HG03460 (cell line): ENCODE data around the gene KCNQ1OT1.

Experiments
- ATAC-seq: cut with Tn5 transposase; IDR thresholded peaks from one replicate; pipeline ENCODE4 v1.9.1; 2021; ENCODE audit not compliant: unreplicated experiment

The KCNQ1OT1 gene

DNA sequence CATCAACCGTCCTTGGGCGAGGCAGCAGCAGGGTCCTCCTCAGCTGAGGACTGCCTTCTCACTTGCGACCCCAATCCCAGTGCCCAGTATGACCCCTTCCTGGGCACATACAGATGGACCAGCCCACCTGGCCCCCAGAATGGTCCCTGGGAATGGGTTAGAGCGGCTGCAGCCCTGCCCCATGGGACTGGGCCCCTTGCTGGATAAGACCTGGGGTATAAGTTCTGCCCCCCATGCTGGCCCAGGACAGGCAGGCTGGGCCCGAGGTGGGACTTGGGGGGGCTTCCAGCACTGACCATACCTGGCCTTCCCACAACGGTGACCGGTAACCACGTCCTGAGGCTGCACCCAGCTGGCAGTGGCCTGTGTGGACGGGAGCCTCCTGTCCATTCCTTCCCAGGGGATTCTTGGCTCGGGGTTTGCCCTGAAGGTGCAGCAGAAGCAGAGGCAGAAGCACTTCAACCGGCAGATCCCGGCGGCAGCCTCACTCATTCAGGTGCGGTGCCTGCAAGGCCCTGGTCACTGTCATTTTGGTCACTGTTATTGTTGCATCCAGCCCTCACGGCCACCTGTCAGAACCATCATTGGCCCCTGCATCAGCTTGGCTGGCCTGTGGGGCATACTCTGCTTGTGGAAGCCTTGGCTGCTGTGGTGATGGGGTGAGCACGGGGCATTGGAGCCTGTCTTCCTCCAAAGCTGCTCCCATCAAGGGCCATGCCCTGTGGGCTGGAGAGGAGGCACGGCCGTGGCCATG, 114.8 kb downstream of the KCNQ1OT1 start:
- no peak for ATAC-seq

DNA sequence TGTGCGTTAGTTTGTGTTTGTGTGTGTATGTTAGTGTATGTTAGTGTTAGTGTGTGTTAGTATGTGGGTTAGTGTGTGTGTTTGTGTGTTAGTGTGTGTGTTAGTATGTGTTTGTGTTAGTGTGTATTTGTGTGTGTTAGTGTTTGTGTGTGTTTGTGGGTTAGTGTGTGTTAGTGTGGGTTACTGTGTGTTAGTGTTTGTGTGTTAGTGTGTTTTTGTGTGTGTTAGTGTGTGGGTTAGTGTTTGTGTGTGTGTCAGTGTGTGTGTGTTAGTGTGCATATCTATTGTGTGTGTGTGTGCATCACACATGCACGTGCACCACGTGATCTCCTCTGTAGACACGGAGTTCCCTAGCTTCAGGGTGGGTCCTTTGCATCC, 115.4 kb downstream of the KCNQ1OT1 start:
- ATAC-seq = no peak

DNA sequence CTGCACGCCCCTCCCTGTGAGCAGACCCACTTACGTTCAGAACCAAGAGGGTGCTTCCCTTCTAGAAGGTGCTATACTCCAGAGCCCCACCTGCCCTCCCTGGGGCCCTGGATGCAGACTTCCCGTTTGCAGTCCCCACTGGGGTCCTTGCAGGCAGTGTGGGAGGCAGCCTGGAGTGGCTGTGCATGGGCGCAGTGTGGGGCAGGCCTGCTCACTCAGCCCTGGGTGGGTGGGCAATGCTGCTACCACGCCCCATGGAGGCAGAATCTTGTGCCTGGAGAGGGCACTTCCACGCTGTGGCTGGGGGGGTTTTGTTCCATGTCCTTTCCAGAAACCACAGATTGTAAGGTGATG, 116.2 kb downstream of the KCNQ1OT1 start:
- no peak for ATAC-seq

DNA sequence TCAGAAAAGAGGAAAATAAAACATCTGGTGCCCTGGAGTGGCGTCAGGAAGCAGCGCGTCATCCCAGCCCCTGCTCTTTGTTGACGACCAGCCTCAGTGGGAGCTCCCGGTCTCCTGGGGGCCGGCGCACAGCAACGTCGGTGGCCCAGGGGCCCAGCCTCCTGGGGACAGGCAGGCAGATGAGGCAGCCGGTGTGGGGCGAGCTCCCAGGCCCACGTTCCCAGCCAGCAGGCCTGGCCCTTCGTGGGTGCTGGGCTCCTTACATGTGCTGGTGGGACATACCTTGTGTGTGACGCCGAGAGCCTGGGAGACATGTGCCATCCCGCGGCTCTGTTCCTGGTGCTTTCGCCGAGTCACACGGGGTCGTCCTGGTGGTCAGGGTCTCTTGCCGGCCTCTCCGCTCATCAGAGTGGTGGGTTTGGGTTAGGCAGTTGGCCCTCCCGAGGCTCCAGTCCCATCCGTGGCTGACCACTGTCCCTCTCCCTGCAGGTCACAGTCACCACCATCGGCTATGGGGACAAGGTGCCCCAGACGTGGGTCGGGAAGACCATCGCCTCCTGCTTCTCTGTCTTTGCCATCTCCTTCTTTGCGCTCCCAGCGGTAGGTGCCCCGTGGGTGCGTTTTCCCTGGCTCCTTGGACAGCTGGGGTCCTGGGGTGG, 116.7 kb downstream of the KCNQ1OT1 start:
- ATAC-seq = no peak

DNA sequence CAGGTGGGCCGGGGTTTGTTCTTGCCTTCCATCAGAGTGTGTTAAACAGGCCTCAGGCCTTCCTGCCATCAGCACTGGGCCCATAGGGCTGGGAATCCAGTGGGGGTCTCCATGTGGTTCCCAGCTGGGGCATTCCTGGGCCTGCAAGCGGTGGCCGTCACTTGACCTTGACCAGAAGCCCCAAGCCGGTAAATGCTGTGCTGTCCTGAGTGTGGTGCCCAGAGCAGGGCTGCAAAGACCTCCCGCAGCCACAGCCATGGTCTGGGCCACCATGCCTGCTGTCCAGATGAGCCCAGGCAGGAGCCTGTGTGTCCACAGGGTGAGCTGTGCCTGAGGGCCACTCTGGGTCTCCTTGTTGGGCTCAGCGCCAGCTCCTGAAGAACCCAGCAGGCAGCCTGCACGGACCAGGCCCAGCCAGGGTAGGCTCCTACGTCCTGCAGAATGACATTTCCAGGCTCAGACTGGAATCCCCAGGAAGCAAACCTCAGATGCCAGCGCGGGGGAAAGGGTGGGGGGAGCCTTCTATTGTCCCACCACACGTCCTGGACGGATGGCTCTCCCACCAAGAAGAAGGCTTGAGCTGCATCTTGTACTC, 117.3 kb downstream of the KCNQ1OT1 start:
- ATAC-seq = no peak

DNA sequence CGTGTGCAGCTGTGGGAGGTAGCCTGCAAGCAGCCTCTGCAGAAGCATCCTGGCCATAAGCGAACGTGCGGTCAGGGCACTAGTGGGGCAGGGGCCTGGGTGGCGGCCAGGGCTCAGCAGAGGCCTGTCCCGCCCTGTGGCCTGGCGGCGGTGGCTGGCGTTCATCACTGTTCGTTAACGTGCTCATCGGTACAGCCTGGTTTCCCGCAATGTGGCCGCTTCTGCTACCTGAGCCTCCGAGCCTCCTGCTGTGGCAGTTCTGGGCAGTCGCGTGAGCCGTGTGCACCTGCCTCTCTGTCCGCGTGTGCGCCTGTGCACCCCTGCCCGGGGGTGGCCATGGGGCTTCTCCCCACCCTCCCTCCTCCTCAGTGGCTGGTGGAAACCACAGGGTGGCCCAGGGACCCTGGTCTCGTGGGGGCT, 117.9 kb downstream of the KCNQ1OT1 start:
- no peak for ATAC-seq

DNA sequence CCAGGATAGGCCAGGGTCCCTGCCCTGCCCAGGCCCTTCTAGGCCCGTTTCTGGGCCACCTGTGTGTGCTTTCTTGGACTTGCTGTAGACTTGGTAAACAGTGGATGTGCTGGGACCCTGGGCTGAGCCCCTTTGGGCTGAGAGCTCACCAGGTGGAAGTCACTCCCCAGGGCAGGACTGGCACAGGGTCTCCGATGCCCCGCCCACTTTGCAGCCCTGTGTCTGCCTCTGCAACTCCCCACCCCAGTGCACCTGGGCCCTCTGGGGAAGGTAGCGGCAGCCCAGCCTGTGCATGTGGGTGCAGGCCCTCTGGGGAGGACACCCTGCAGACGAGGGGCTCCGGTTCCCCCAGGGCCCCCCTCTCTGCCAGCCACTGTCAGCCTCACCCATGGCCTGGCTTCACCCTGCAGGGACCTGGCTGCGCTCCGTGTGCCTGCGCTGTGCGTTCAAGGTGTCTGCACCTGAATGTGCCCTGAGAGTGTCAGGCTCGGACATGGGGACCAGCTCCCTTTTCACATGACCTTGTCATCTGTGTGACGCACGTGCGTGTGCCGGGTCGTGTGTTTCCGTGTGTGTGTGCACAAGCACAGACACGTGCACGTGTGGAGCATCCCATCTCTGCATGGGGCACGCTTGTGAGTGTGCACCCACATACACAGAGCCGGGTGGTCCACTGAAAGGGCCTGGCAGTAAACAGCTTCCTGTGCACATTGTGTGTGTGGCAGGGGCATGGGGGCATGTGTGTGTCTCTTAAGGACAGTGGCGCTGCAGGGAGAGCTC, 118.5 kb downstream of the KCNQ1OT1 start:
- ATAC-seq = no peak

DNA sequence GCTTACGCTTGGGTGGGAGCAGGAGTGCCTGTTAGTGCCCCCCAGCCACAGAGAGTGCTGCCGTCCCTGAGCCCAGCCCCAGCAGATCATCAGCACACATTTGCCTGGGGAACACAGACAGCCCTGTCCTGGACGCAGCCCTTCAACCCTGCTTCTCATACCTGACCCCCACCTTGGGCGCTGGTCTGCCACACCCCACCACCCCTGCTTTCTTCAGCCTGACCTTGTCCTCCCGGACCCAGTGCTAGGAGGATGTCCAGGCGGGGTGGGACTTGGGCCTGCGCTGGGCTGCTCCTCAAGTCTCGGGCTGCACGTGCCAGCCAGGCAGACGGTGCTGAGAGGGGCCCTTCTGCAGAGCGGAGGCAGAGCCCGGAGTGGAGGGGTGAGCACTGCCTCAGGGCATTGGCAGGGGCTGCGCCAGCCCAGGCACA, 119.2 kb downstream of the KCNQ1OT1 start:
- ATAC-seq = no peak

DNA sequence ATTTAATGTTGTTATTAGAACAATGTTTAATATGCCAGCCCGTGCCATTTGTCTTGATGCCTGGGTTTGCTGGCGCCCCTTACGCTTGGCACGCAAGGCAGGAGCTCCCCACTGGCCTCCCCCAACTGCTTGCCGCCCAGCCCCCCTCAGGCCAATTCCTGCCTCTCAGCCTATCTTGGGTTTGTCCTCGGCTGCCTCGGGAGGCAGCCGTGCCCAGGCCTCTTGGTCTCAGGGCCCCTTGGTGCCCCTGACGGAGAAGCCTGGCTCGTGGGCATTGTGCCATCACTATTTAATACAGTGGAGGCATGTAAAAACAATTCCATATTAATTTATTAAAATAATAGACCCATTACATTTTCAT, 119.8 kb downstream of the KCNQ1OT1 start:
- no peak for ATAC-seq

DNA sequence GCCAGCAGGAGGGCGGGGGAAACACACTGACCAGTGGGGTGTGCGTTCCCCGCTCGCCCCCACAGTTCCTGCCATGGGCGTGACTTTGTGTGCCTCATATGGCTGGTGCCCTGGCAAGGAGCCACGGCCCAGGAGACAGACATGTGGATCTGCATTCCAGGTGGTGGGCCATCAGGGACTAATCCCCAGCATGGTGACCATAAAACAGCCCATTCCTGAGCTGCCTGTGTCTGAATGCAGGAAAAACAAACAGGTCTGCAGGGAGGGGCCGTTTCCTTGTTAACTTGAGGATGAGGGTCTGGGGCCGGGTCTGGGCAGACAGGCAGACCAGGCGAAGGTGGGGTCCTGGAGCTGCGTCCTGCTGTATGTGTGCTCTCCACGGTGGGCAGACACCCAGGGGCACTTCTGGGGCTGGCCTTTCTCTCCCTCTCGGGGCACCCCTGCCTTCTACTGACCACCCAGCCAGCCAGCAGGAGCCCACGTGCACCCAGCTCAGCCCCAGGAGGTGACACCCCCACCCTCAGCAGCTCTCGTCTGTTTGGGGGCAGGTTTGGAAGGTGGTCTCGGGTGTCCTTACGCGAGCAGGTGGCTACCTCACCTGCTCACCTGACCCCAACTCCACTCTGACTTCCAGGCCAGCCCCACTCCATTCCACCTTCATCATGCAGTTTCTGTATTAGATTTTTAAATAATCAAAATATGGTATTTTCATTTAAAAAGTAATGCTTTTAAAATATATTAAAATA, 120.3 kb downstream of the KCNQ1OT1 start:
- no peak for ATAC-seq

DNA sequence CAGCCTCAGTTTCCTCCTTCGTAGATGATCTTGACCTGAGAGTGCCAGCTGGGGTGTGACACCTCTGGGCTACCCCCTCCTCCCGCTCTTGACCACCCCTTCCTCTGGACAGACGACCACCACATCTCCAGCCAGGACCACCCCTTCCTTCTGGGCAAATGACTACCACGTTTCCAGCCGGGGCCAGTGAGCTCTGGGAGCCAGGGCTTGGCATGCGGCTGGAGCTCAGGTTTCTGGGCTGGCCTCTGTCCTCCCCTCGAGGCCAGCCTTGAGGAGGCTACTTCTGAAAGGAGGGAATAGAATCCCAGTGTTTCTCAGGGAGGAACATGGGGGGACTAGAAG, 120.9 kb downstream of the KCNQ1OT1 start:
- ATAC-seq = no peak

DNA sequence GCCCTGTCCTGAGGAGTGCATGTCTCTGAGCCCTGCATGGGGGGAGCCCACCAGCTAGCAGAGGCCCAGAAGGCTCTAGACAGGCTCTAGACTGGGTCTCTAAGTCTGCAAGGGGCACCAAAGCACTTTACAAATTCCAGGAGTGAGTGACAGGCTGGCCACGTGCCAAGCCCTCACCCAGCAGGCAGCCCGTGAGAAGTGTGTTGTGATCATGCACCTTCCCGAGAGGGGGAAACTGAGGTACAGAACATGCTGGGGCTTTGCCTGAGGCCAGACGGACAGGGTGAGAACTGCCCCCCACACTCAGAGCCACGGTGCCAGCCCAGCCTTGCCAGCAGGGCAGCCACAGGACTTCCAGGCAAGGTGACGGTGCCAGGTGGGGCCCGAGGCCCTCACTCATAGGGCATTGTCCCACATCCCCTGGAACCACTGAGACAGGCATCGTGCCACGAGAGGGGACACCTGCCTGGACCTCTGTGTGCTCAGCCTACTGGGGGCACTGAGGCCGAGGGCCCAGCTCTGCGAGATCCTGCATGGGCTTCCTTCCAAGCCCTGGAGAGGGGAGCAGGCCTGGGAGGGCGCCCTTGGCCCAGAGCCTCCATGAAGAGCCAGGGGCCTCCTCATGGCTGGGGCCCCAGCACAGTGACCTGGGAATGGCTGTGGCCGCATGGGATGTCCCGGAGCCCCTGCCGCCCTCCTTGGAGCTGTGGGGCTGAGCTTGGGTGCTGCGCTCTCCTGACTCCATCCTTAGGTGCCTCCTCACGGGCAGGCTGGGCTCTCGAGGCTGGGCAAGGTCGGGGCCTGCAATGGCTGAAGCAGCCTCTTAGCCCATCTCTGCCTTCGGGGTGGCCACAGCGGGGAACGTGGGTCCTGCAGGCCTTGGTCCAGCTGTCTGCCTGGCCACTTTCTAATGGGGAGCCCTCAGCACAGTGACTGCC, 121.5 kb downstream of the KCNQ1OT1 start:
- ATAC-seq = no peak

DNA sequence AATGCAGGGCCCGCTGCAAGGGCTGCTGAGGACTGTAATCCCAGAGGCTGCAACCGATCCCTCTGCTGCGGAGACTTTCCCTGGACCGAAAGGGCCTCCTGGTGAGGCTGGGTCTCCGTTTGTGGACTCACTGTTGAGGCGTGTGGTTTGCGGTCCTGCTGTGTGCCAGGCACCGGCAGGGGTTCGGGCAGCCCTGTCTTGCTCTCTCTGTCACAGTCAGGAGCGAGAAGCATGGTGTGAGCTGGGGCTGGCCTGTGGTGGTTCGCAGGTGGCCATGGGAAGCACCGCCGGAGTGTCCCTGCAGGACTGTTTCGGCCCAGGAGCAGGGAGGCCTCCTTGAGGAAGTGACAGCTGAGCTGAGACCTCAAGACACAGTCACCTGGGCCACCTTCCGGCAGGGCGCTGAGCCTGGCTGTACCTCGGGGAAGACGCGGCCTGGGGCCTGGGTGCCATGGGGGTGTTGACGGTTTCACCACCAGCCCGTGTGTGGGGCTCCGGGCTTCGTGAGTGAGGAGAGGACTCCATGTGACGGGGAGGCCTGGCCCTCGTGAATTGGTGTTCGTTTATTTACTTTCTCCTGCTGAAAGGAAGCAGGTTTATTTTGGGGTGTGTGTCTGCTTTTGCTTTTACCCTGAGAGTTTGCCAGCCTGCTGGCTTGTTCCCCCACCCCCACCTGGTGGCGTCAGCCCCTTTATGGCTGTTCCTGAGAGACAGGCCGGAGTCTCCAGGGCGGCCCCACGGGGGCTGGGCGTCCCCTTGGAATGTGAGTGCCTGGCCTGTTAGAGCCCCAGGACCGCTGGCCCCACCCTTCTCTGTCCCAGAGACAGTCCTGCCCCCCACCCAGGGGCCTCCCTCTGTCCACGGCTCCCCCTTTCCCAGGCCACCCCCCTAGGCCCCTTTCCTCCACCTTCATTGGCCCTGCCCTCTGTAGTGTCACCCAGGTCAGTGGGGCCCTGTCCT, 122.5 kb downstream of the KCNQ1OT1 start:
- no peak for ATAC-seq

DNA sequence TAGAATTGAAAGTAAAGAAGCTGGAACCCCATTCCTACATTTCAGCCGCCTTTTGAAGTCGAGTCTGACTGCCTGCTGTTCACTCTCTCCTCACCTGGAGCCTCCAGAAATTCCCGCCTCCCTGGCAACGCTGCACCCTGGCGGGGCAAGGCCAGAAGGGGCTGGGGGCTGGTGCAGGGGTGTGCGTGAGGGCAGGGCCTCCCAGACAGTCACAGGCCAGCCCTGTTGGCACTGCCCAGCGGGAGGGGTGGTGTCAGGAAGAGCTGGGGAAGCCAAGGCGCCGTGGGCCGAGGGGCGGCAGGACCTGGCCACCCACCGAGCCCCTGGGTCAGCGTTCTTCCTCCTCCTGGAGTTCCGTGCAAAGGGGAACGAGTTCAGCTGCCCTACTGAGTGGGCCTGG, 123.2 kb downstream of the KCNQ1OT1 start:
- ATAC-seq = no peak

DNA sequence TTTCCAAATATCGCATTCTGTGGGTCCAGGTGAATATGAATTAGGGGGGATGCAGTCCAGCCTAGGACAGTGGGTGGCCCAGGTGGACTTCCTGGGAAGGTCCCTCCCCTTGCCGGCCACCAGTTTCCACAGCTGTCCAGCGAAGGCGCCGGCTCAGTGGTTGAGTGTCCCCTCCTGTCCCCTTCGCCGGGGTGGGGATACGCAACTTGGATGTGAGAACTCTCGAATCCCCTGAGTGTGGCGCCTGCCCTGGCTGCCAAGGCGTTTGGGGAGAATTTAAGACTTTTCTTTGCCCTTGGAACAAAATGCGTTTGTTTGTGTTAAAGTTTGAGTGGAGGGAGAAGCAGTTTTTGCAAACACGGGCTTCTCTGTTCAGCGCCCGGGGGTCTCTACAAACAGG, 123.7 kb downstream of the KCNQ1OT1 start:
- ATAC-seq = no peak

DNA sequence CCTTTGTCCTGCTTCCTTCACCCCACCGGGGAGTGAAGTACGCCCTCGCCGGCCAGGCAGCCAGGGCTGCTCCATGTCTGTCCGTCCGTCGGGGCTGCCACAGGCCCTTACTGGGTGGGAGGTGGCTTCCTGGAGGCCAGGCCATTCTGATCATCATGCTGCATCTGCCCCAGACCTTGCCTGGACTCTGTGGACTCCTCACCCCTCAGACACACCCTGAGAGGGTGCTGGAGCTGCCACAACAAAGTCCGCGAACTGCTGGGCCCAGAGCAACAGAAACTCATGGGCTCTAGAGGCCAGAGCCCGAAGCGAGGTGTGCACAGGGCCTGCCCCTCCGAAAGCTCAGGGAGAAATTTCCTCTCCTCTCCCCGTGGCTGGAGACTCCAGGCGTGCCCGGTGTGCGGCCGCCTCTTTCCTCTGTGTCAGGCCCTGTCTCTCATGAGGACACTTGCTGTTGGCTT, 124.2 kb downstream of the KCNQ1OT1 start:
- no peak for ATAC-seq

DNA sequence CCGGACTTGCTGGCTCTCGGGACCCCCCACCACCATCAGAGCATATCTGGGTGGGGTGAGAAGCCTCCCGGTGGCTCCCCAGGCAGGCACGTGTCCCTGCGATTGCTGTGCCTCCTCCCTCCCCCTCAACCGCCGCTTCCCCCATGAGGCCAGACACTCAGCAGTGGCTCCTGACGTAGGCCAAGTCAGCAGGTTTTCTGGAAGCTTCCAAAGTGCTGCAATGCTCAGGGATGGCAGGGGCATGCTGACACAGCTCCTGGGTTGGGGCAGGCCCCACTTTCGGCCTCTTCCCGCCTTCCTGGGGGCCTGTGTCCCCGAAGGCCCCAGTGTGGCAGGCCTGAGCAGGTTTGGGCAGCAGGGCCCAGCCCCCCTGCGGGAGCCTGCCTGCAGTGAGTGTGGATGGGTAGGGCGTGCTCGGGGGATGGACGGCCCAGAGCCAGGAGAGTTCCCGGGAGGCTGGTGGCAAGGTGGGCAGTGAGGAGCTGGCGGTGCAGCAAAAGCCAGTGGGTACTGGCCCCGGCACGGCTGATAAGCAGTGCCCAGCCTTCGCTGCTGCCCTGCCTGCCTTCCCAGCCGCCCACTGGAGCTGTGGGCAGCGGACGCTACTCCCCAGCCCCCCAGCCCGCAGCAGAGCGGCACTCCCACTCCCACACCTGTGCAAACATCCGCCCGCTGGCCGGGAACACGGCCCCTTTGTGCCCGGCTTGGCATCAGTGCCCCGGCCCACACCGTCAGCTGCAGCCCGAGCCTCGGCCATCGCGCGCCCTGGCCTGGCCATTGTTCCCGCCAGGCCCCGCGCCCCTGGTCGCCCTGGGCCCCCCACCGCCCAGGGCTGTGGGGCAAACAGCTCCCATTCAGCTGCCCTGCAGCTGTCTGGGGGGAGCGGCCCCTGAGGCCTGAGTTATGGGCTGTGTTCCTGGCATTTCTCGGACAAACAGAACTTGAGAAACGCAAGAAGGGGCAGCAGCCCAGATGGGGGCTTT, 125.0 kb downstream of the KCNQ1OT1 start:
- ATAC-seq = no peak
